CD4-positive, alpha-beta T cell (primary cell): ENCODE data around the gene CEBPB. TPM values are rescaled to one million over a fixed set of nuclear protein-coding genes. Genes with fewer than 3 reads are reported as not detected.

Experiments used
- ATAC-seq: fragments of 200-7000 bp; cut with Tn5 transposase; one replicate; pipeline ENCODE4 v1.10.0; 2022; ENCODE audit warnings: mild to moderate bottlenecking; ENCODE audit not compliant: poor library complexity
- CTCF ChIA-PET: fragments of 350-600 bp; sonication (Branson Sonifier 250); formaldehyde crosslinking; loops from one replicate; lab custom pipeline; 2021; ENCODE audit warnings: antibody characterized with exemption, inconsistent platforms; lab: Charles Lee
- POLR2A ChIA-PET: fragments of 350-600 bp; sonication (Branson Sonifier 250); formaldehyde crosslinking; loops from one replicate; lab custom pipeline; 2021; ENCODE audit warnings: antibody characterized with exemption, inconsistent platforms; lab: Charles Lee
- DNase-seq, 14 experiments: peaks; one replicate each; pipeline ENCODE4 v3.0.0-alpha.2; 2013 to 2020; ENCODE audit warnings: mixed read lengths in 2 of 14
- H3K27ac ChIP-seq, 2 donors: one replicate each; pipeline versions ENCODE4 v1.5.1 to v1.7.0; 2013; ENCODE audit warnings: low read length in 2 of 2, low read depth in 1 of 2, mild to moderate bottlenecking in 1 of 2
- H3K27me3 ChIP-seq, 2 experiments: 1 replicate in 1 of 2; 2 replicates in 1 of 2; pipeline versions ENCODE4 v1.6.1 to v1.7.0; 2013; ENCODE audit warnings: low read length in 2 of 2, control low read depth in 1 of 2, mild to moderate bottlenecking in 1 of 2, moderate library complexity in 1 of 2; ENCODE audit not compliant: insufficient read depth in 2 of 2, control insufficient read depth in 1 of 2
- H3K36me3 ChIP-seq: one replicate; pipeline ENCODE4 v1.6.1; 2013; ENCODE audit warnings: low read length, control low read depth; ENCODE audit not compliant: insufficient read depth
- H3K4me1 ChIP-seq: one replicate; pipeline ENCODE4 v1.6.1; 2013; ENCODE audit warnings: low read length, control low read depth; ENCODE audit not compliant: insufficient read depth
- H3K4me3 ChIP-seq: one replicate; pipeline ENCODE4 v1.5.1; 2013; ENCODE audit warnings: mild to moderate bottlenecking, low read length, moderate library complexity
- H3K9me3 ChIP-seq, 2 experiments: 1 replicate in 1 of 2; 2 replicates in 1 of 2; pipeline versions ENCODE4 v1.6.1 to v1.7.0; 2013; ENCODE audit warnings: low read length in 2 of 2, mild to moderate bottlenecking in 2 of 2, control low read depth in 1 of 2, moderate library complexity in 1 of 2; ENCODE audit not compliant: control insufficient read depth in 1 of 2, insufficient read depth in 1 of 2
- H3K27ac Mint-ChIP-seq: one replicate; pipeline ENCODE4 v1.8.0; 2020; ENCODE audit warnings: mixed read lengths
- H3K27me3 Mint-ChIP-seq: one replicate; pipeline ENCODE4 v1.8.0; 2021; ENCODE audit warnings: mixed read lengths
- H3K36me3 Mint-ChIP-seq: one replicate; pipeline ENCODE4 v1.8.0; 2021; ENCODE audit warnings: low read depth, mixed read lengths
- H3K4me1 Mint-ChIP-seq: one replicate; pipeline ENCODE4 v1.8.0; 2021; ENCODE audit warnings: low read depth, mixed read lengths
- H3K4me3 Mint-ChIP-seq: one replicate; pipeline ENCODE4 v1.8.0; 2020; ENCODE audit warnings: mild to moderate bottlenecking, mixed read lengths
- H3K9me3 Mint-ChIP-seq: one replicate; pipeline ENCODE4 v1.8.0; 2020; ENCODE audit warnings: mixed read lengths
- intact Hi-C, 2 experiments: fragments of 100-400 bp; cut with DNase I in 1 of 2; cut with micrococcal nuclease in 1 of 2; formaldehyde crosslinking; loops; one replicate each; pipeline versions ENCODE4 v1.15.1 to v1.9.0; 2023 to 2025; cut with DNase I, micrococcal nuclease
- total RNA-seq, 174 experiments: library from RNA in 2 of 174; stranded (reverse) in 2 of 174; gene quantifications; one replicate each; pipeline ENCODE4 v1.2.3 and lab custom pipeline; 2021 to 2026
- TF ChIP-seq, protein P1 (sequence below): fragments of 200-600 bp; IDR thresholded peaks from one replicate; pipeline ENCODE4 v1.8.0; 2022; ENCODE audit warnings: antibody characterized with exemption, mild to moderate bottlenecking

The CEBPB gene
- total RNA-seq, 2 experiments from 2014 or later, result 40.7 to 43.9 TPM

- H3K27ac ChIP-seq, result peak overlapping the region; percentile 29 to 34
- DNase-seq (no peak), ATAC-seq (no peak)
- H3K4me1 Mint-ChIP-seq, result peaks cover 81% of the 10 kb centered on the region
- H3K4me3 ChIP-seq, result no peak overlapping the region
- H3K27me3 Mint-ChIP-seq, result no peaks in the 10 kb centered on the region
- no peaks in the 10 kb centered on the region for H3K9me3 Mint-ChIP-seq
- CTCF ChIA-PET, result interaction anchor here (3.0 kb wide), 1 partner anchor 29 kb away, joined by 12 read pairs; no protein-coding TSS in a partner anchor
- intact Hi-C loops, result no loop called here
- H3K36me3 Mint-ChIP-seq, result peaks cover 48% of the 10 kb centered on the region
- TF ChIP-seq, protein P1, sequence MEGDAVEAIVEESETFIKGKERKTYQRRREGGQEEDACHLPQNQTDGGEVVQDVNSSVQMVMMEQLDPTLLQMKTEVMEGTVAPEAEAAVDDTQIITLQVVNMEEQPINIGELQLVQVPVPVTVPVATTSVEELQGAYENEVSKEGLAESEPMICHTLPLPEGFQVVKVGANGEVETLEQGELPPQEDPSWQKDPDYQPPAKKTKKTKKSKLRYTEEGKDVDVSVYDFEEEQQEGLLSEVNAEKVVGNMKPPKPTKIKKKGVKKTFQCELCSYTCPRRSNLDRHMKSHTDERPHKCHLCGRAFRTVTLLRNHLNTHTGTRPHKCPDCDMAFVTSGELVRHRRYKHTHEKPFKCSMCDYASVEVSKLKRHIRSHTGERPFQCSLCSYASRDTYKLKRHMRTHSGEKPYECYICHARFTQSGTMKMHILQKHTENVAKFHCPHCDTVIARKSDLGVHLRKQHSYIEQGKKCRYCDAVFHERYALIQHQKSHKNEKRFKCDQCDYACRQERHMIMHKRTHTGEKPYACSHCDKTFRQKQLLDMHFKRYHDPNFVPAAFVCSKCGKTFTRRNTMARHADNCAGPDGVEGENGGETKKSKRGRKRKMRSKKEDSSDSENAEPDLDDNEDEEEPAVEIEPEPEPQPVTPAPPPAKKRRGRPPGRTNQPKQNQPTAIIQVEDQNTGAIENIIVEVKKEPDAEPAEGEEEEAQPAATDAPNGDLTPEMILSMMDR, result no peak
- peak overlapping the region; percentile 99 for H3K27ac Mint-ChIP-seq
- H3K4me1 ChIP-seq, result peaks cover 85% of the 10 kb centered on the region
- H3K36me3 ChIP-seq, result peaks cover 9% of the 10 kb centered on the region
- peak overlapping the region; percentile 51 for H3K4me3 Mint-ChIP-seq
- POLR2A ChIA-PET, result interaction anchor here (0.7 to 4.0 kb wide), 4 partner anchors 20 to 35 kb away, joined by 3 to 47 read pairs (median 4); partner anchors contain the start of gene UBE2V1
- no peaks in the 10 kb centered on the region for H3K27me3 ChIP-seq
- no peaks in the 10 kb centered on the region for H3K9me3 ChIP-seq
Observed at GRCh38 chr20:50149481-50150254, 41.0 kb upstream of the CEBPB start.

GRCh38 chr20:50151034-50151743, 39.4 kb upstream of the CEBPB start:
- H3K4me3 Mint-ChIP-seq, result peak overlapping the region; percentile 84
- H3K36me3 ChIP-seq, result peaks cover 9% of the 10 kb centered on the region
- peaks cover 74% of the 10 kb centered on the region for H3K4me1 ChIP-seq
- H3K27me3 Mint-ChIP-seq, result no peaks in the 10 kb centered on the region
- peaks cover 76% of the 10 kb centered on the region for H3K4me1 Mint-ChIP-seq
- ATAC-seq (no peak), DNase-seq (no peak)
- H3K27me3 ChIP-seq, result no peaks in the 10 kb centered on the region
- no peaks in the 10 kb centered on the region for H3K9me3 ChIP-seq
- peaks cover 45% of the 10 kb centered on the region for H3K36me3 Mint-ChIP-seq
- peak overlapping the region; percentile 9 to 23 for H3K27ac ChIP-seq
- H3K4me3 ChIP-seq, result no peak overlapping the region
- no peaks in the 10 kb centered on the region for H3K9me3 Mint-ChIP-seq
- TF ChIP-seq, protein P1, result no peak
- peak overlapping the region; percentile 99 for H3K27ac Mint-ChIP-seq
- CTCF ChIA-PET, result interaction anchor here (0.8 to 3.4 kb wide), 2 partner anchors 30 kb away, joined by 3 to 36 read pairs; no protein-coding TSS in a partner anchor
- POLR2A ChIA-PET, result interaction anchor here (0.9 kb wide), 1 partner anchor 30 kb away, joined by 3 read pairs; no protein-coding TSS in a partner anchor
- intact Hi-C loops, result no loop called here

- H3K27me3 ChIP-seq, result no peaks in the 10 kb centered on the region
- H3K4me3 ChIP-seq, result peak overlapping the region; percentile 96
- H3K27ac ChIP-seq, result peak overlapping the region; percentile 70 to 75
- intact Hi-C loops, result loop anchor here in 1 of 2 experiments (1.0 to 2.0 kb wide), 3 partner anchors 38 to 358 kb away; partner anchors contain the start of genes CEBPB, PTPN1 and UBE2V1
- no peaks in the 10 kb centered on the region for H3K9me3 ChIP-seq
- H3K4me1 ChIP-seq, result peaks cover 60% of the 10 kb centered on the region
- TF ChIP-seq, protein P1, result no peak
- Mint-ChIP-seq H3K36me3 (peaks cover 33% of the 10 kb centered on the region), H3K9me3 (no peaks in the 10 kb centered on the region), H3K4me1 (peaks cover 62% of the 10 kb centered on the region), H3K27me3 (no peaks in the 10 kb centered on the region), H3K4me3 (peak overlapping the region; percentile 84), H3K27ac (peak overlapping the region; percentile 99)
- ATAC-seq (no peak), DNase-seq (peak in 1 of 14 experiments; percentile 16)
- ChIA-PET POLR2A (interaction anchor here (0.8 to 3.3 kb wide), 15 partner anchors 7 to 806 kb away, joined by 3 to 44 read pairs (median 7); partner anchors contain the start of genes ADNP, CEBPB, DPM1 and MOCS3), CTCF (interaction anchor here (0.6 to 3.4 kb wide), 10 partner anchors 13 to 1095 kb away, joined by 3 to 36 read pairs (median 5); partner anchors contain the start of gene UBE2V1)
- H3K36me3 ChIP-seq, result peaks cover 9% of the 10 kb centered on the region
Observed at GRCh38 chr20:50152394-50153152, 38.1 kb upstream of the CEBPB start.
